Heart right ventricle (tissue), 16 donors: ENCODE measurements around the gene CCDC73. TPM values are rescaled to one million over a fixed set of nuclear protein-coding genes. Genes with fewer than 3 reads are reported as not detected.
"Not testable (repeated sequence)": the region's sequence is repeated elsewhere in the genome, so short reads cannot be mapped to it uniquely, and the experiment has no call there.

ENCODE experiments used
- ATAC-seq, 8 donors: fragments of 200-7000 bp; cut with Tn5 transposase; one replicate each; pipeline ENCODE4 v1.9.1; 2020; ENCODE audit warnings: mild to moderate bottlenecking in 8 of 8, moderate library complexity in 8 of 8, moderate number of reproducible peaks in 1 of 8
- DNase-seq, 2 donors: peaks; one replicate each; pipeline ENCODE4 v3.0.0-alpha.2; 2020
- H3K27ac ChIP-seq, 10 donors: fragments of 200-600 bp; sonication (generic) in 2 of 10; one replicate each; pipeline versions ENCODE4 v1.5.0 to v1.8.0; 2020 to 2022; ENCODE audit warnings: mild to moderate bottlenecking in 3 of 10
- H3K27me3 ChIP-seq, 7 donors: fragments of 200-600 bp; one replicate each; pipeline ENCODE4 v1.8.0; 2021 to 2022; ENCODE audit warnings: mild to moderate bottlenecking in 2 of 7
- H3K36me3 ChIP-seq, 9 donors: fragments of 200-600 bp; sonication (generic) in 1 of 9; one replicate each; pipeline versions ENCODE4 v1.5.0 to v1.8.0; 2020 to 2022; ENCODE audit warnings: mild to moderate bottlenecking in 2 of 9
- H3K4me1 ChIP-seq, 9 donors: fragments of 200-600 bp; sonication (generic) in 1 of 9; one replicate each; pipeline versions ENCODE4 v1.5.0 to v1.8.0; 2020 to 2022; ENCODE audit warnings: mild to moderate bottlenecking in 4 of 9
- H3K4me3 ChIP-seq, 10 donors: fragments of 200-600 bp; sonication (generic) in 2 of 10; one replicate each; pipeline versions ENCODE4 v1.5.0 to v1.8.0; 2020 to 2022; ENCODE audit warnings: mild to moderate bottlenecking in 7 of 10, moderate library complexity in 2 of 10
- H3K9me3 ChIP-seq, 11 donors: fragments of 200-600 bp in 10 of 11; sonication (generic) in 2 of 11; one replicate each; pipeline versions ENCODE4 v1.5.0 to v1.8.0; 2013 to 2022; ENCODE audit warnings: mild to moderate bottlenecking in 2 of 11, control low read depth in 1 of 11, moderate library complexity in 1 of 11
- CTCF ChIP-seq, 9 donors: fragments of 200-600 bp; sonication (generic) in 2 of 9; IDR thresholded peaks; one replicate each; pipeline versions ENCODE4 v1.5.0 to v1.8.0; 2021 to 2022; ENCODE audit warnings: antibody characterized with exemption in 9 of 9, mild to moderate bottlenecking in 5 of 9, moderate library complexity in 1 of 9
- WGBS, 2 donors: extraction: QIAGEN DNeasy Blood & Tissue Kit; methylation state at CpG; one replicate each; pipeline ENCODE4 v1.1.7; 2013; ENCODE audit warnings: inconsistent platforms in 1 of 2; 5-methylcytosine and 5-hydroxymethylcytosine counted together
- intact Hi-C, 10 donors: fragments of 100-400 bp; cut with DNase I; formaldehyde crosslinking; loops; one replicate each; pipeline versions ENCODE4 v1.11.1 to v1.14.2; 2022
- polyA plus RNA-seq, 2 donors: library from polyadenylated mRNA; stranded (reverse); fragments of 200-250 nt; gene quantifications; one replicate each; pipeline ENCODE4 v1.2.3, GENCODE V29; 2013
- total RNA-seq, 10 donors: library from RNA; stranded (reverse); fragmentation: NEBNext Ultra II Directional in 3 of 10; extraction: Animal tissue kit (Norgen Biotek cat#: 25700) in 3 of 10; gene quantifications; one replicate each; pipeline versions ENCODE4 v1.2.1 to v1.2.4, GENCODE V29; 2021 to 2023
- donor health status: Arrhythmogenic right ventricular cardiomyopathy.
- donor health status: ischemic (EF 13 %, LVEDD 7.1; RV severe dilation, severe dysfunction).
- donor health status: healthy with polysubstance abuse.
- donor health status: DM: no; HTN: yes; CAD: no.
- donor health status: DM: no; HTN: no; CAD: no.
- donor health status: ischemic (EF 25% LVEDD 6.9; RV normal size, moderate dysfunction).
- donor health status: ischemic (EF 25% LVEDD 5.7; RV mildly dilated, moderate dysfunction).
- donor health status: healthy.
- donor health status: DM: yes; HTN: yes; CAD: no.
- donor health status: Ischemic cardiomyopathy.
- donor health status: ischemic (EF 35%, LVEDD 5.7; RV mildly dilated, moderate dysfunction).
- donor health status: nonischemic (EF 11% LVEDD 7.7; RV severe dilation, severe dysfunction).
- donor health status: DM: yes; HTN: yes; CAD: no.
- donor health status: PGD.
- donor health status: ischemic (EF 29% LVEDD 5.4; RV normal size, mild dysfunction).
- donor health status: nonischemic (EF 23%, LVEDD 6.1; RV moderate dilation, normal function).

The CCDC73 gene
- total and polyA plus RNA-seq, 12 donors, result 0.01 TPM; not detected in 11

GRCh38 chr11:32723332-32723731 lies 71.1 kb downstream of the CCDC73 start:
- H3K4me3 ChIP-seq, result no peak overlapping the region
- intact Hi-C loops, result no loop called here
- WGBS, 2 donors, result 32 to 41% methylated on average over 3 of the region's 3 CpGs
- H3K27ac ChIP-seq, result no peak overlapping the region
- no peak for DNase-seq
- TF ChIP-seq CTCF (IDR thresholded peaks at IDR 0.05), result no peak
- no peaks in the 10 kb centered on the region for H3K4me1 ChIP-seq
- H3K27me3 ChIP-seq, result no peaks in the 10 kb centered on the region
- no peaks in the 10 kb centered on the region for H3K36me3 ChIP-seq
- H3K9me3 ChIP-seq, result no peaks in the 10 kb centered on the region
- ATAC-seq, result no peak

- Histone ChIP-seq H3K4me1 (no peaks in the 10 kb centered on the region), H3K27me3 (no peaks in the 10 kb centered on the region), H3K27ac (no peak overlapping the region), H3K4me3 (no peak overlapping the region), H3K9me3 (no peaks in the 10 kb centered on the region), H3K36me3 (no peaks in the 10 kb centered on the region)
- no peak for TF ChIP-seq CTCF (IDR thresholded peaks at IDR 0.05)
- ATAC-seq (no peak), DNase-seq (no peak)
- intact Hi-C loops, result no loop called here
Observed at GRCh38 chr11:32722255-32722654, 72.2 kb downstream of the CCDC73 start.

GRCh38 chr11:32713496-32713895 lies 81.0 kb downstream of the CCDC73 start:
- Histone ChIP-seq H3K27me3 (peaks cover 0 to 36% (median 7%) of the 10 kb centered on the region in 7 donors), H3K9me3 (no peaks in the 10 kb centered on the region), H3K27ac (no peak overlapping the region), H3K4me3 (no peak overlapping the region), H3K4me1 (no peaks in the 10 kb centered on the region), H3K36me3 (no peaks in the 10 kb centered on the region)
- TF ChIP-seq CTCF (IDR thresholded peaks at IDR 0.05), result peak in 6 of 9 donors; percentile 16 to 39 (median 25)
- DNase-seq (no peak), ATAC-seq (no peak)
- intact Hi-C loops, result loop anchor here in 3 of 10 donors (2.0 to 10.0 kb wide), 3 partner anchors 79 to 354 kb away; partner anchors contain the start of gene CCDC73 (in 1 of the 3)
- WGBS, 2 donors, result 21 to 22% methylated on average over 1 of the region's 1 CpG

GRCh38 chr11:32708978-32709377 lies 85.5 kb downstream of the CCDC73 start:
- DNase-seq, H3K4me1 ChIP-seq, intact Hi-C loops, ATAC-seq, H3K27ac ChIP-seq, H3K36me3 ChIP-seq, H3K4me3 ChIP-seq: not testable (repeated sequence)
- Histone ChIP-seq H3K27me3 (peaks cover 0 to 22% (median 7%) of the 10 kb centered on the region in 7 donors), H3K9me3 (peaks cover 0 to 20% (median 5%) of the 10 kb centered on the region in 11 donors)
- 84% methylated on average over 3 of the region's 3 CpGs for WGBS, 2 donors

GRCh38 chr11:32706985-32707741 lies 87.3 kb downstream of the CCDC73 start:
- Histone ChIP-seq H3K36me3 (no peaks in the 10 kb centered on the region), H3K4me1 (peaks cover 0 to 3% (median 0%) of the 10 kb centered on the region in 9 donors), H3K27ac (no peak overlapping the region), H3K9me3 (peaks cover 0 to 20% (median 5%) of the 10 kb centered on the region in 11 donors), H3K4me3 (no peak overlapping the region), H3K27me3 (peaks cover 0 to 14% (median 0%) of the 10 kb centered on the region in 7 donors)
- ATAC-seq, result peak in 2 of 8 donors; percentile 35 to 74
- no peak for DNase-seq
- WGBS, 2 donors, result 68 to 80% methylated on average over 7 of the region's 7 CpGs
- TF ChIP-seq CTCF (IDR thresholded peaks at IDR 0.05), result no peak
- intact Hi-C loops, result no loop called here
